ENCODE results near the gene COBL. TPM values are rescaled to one million over a fixed set of nuclear protein-coding genes. Genes with fewer than 3 reads are reported as not detected.
A peak's percentile ranks its signal among the peaks of the same experiment; 100 is the strongest.

Gene COBL
- total RNA-seq, 1 experiment from 2014 or later, result 49.9 TPM

GRCh38 chr7:51354897-51355296 lies 38.3 kb upstream of the COBL start:
- Mint-ChIP-seq H3K4me1 (ENCODE audit: low read depth, unreplicated experiment) (peaks cover 48% of the 10 kb centered on the region), H3K27ac (ENCODE audit: unreplicated experiment) (no peak overlapping the region), H3K4me3 (ENCODE audit: low read depth, unreplicated experiment) (no peak overlapping the region), H3K9me3 (ENCODE audit: low read depth, unreplicated experiment) (no peaks in the 10 kb centered on the region), H3K27me3 (ENCODE audit: unreplicated experiment) (no peaks in the 10 kb centered on the region), H3K36me3 (ENCODE audit: insufficient read depth, unreplicated experiment) (peaks cover 5% of the 10 kb centered on the region)
- intact Hi-C loops (cut with micrococcal nuclease; ENCODE audit: unreplicated experiment), result loop anchor here (10.0 kb wide), 1 partner anchor 820 kb away; no protein-coding TSS in a partner anchor
- TF ChIP-seq CTCF (IDR thresholded peaks at IDR 0.05; ENCODE audit: unreplicated experiment), result peak; percentile 47
- CTCF ChIA-PET, result interaction anchor here (0.6 to 2.2 kb wide), 5 partner anchors 27 to 192 kb away, joined by 3 to 10 read pairs (median 4); no protein-coding TSS in a partner anchor
- no peak for DNase-seq
- BruUV-seq (replicated peaks), result no TSS peak

- BruUV-seq (replicated peaks), result no TSS peak
- H3K9me3 Mint-ChIP-seq (ENCODE audit: low read depth, unreplicated experiment), result no peaks in the 10 kb centered on the region
- H3K27ac Mint-ChIP-seq (ENCODE audit: unreplicated experiment), result no peak overlapping the region
- no peak overlapping the region for H3K4me3 Mint-ChIP-seq (ENCODE audit: low read depth, unreplicated experiment)
- no peak for TF ChIP-seq CTCF (IDR thresholded peaks at IDR 0.05; ENCODE audit: unreplicated experiment)
- CTCF ChIA-PET, result interaction anchor here (1.4 to 2.2 kb wide), 4 partner anchors 9 to 192 kb away, joined by 3 to 10 read pairs (median 6); no protein-coding TSS in a partner anchor
- no peak for DNase-seq
- H3K4me1 Mint-ChIP-seq (ENCODE audit: low read depth, unreplicated experiment), result peaks cover 53% of the 10 kb centered on the region
- peaks cover 5% of the 10 kb centered on the region for H3K36me3 Mint-ChIP-seq (ENCODE audit: insufficient read depth, unreplicated experiment)
- intact Hi-C loops (cut with micrococcal nuclease; ENCODE audit: unreplicated experiment), result loop anchor here (10.0 kb wide), 1 partner anchor 820 kb away; no protein-coding TSS in a partner anchor
- H3K27me3 Mint-ChIP-seq (ENCODE audit: unreplicated experiment), result no peaks in the 10 kb centered on the region
Measured at GRCh38 chr7:51354434-51354833, 37.8 kb upstream of the COBL start.

- intact Hi-C loops (cut with micrococcal nuclease; ENCODE audit: unreplicated experiment), result loop anchor here (10.0 kb wide), 1 partner anchor 818 kb away; no protein-coding TSS in a partner anchor
- TF ChIP-seq CTCF (IDR thresholded peaks at IDR 0.05; ENCODE audit: unreplicated experiment), result peak; percentile 24
- DNase-seq, result no peak
- no TSS peak for BruUV-seq (replicated peaks)
- no peak overlapping the region for H3K4me3 Mint-ChIP-seq (ENCODE audit: low read depth, unreplicated experiment)
- peak overlapping the region; percentile 29 for H3K27ac Mint-ChIP-seq (ENCODE audit: unreplicated experiment)
- no peaks in the 10 kb centered on the region for H3K27me3 Mint-ChIP-seq (ENCODE audit: unreplicated experiment)
- CTCF ChIA-PET, result interaction anchor here (0.6 kb wide), 1 partner anchor 24 kb away, joined by 3 read pairs; no protein-coding TSS in a partner anchor
- H3K4me1 Mint-ChIP-seq (ENCODE audit: low read depth, unreplicated experiment), result peaks cover 43% of the 10 kb centered on the region
- H3K9me3 Mint-ChIP-seq (ENCODE audit: low read depth, unreplicated experiment), result no peaks in the 10 kb centered on the region
- peaks cover 5% of the 10 kb centered on the region for H3K36me3 Mint-ChIP-seq (ENCODE audit: insufficient read depth, unreplicated experiment)
Measured at GRCh38 chr7:51352174-51353100, 35.8 kb upstream of the COBL start.

- intact Hi-C loops (cut with micrococcal nuclease; ENCODE audit: unreplicated experiment), result loop anchor here (10.0 kb wide), 1 partner anchor 817 kb away; no protein-coding TSS in a partner anchor
- no peak for TF ChIP-seq CTCF (IDR thresholded peaks at IDR 0.05; ENCODE audit: unreplicated experiment)
- H3K27me3 Mint-ChIP-seq (ENCODE audit: unreplicated experiment), result no peaks in the 10 kb centered on the region
- no peak for DNase-seq
- peaks cover 38% of the 10 kb centered on the region for H3K4me1 Mint-ChIP-seq (ENCODE audit: low read depth, unreplicated experiment)
- peak overlapping the region; percentile 29 for H3K27ac Mint-ChIP-seq (ENCODE audit: unreplicated experiment)
- H3K36me3 Mint-ChIP-seq (ENCODE audit: insufficient read depth, unreplicated experiment), result peaks cover 5% of the 10 kb centered on the region
- H3K4me3 Mint-ChIP-seq (ENCODE audit: low read depth, unreplicated experiment), result no peak overlapping the region
- H3K9me3 Mint-ChIP-seq (ENCODE audit: low read depth, unreplicated experiment), result no peaks in the 10 kb centered on the region
- CTCF ChIA-PET, result interaction anchor here (0.6 kb wide), 1 partner anchor 23 kb away, joined by 3 read pairs; no protein-coding TSS in a partner anchor
- no TSS peak for BruUV-seq (replicated peaks)
Measured at GRCh38 chr7:51351661-51352060, 35.1 kb upstream of the COBL start.

All from Calu3 (cell line).